Stimulated activated CD4-positive, alpha-beta T cell treated with anti-CD3 and anti-CD28 coated beads, Interleukin-12 subunit alpha, Interleukin-12 subunit beta, amount 100 ng/mL, for 24 hours (primary cell): ENCODE results near the gene GNB1L.

Experiments used
- DNase-seq, 2 experiments: peaks; one replicate each; pipeline ENCODE4 v3.0.0-alpha.2; 2020; ENCODE audit warnings: low read depth in 2 of 2

The GNB1L gene

DNA sequence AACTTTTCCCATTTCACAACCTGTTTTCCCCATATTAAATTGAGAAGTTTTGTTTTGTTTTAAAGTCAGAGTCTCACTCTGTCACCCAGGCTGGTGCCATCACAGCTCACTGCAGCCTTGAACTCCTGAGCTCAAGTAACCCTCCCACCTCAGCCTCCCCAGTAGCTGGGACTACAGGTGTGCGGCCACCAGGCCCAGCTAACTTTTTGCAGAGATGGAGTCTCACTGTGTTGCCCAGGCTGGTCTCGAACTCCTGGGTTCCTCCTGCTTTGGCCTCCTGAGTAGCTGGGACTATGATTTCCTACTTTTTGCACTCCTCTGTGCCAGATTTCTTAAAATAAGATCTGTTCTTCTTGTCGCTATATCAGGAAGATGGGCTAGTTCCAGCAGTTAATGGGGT, 44.9 kb downstream of the GNB1L start:
- no peak for DNase-seq

DNA sequence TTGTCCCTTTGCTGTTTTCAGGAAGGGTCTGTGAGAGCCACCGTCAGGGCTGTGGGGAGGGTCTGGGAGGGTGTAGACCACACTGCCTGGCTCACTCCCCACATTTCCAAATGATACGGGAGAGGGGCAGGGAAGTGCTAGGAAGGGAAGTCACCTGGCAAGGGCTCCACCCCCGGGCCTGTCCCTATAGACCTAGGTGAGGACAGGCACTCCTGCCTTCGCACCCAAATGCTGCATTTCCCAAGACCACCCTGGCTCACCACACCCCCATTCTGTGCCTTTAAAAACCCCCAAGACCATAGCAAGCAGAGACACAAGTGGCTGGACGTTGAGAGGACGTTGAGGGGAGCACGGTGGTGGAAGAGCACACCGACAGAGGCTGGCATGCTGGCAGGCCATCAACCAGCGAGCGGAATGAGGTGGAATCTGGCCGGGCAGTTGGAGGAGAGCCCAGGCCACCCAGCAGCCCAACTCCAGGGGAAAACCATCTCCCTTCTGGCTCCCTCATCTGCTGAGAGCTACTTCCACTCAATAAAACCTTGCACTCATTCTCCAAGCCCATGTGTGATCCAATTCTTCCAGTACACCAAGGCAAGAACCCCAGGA, 45.7 kb downstream of the GNB1L start:
- DNase-seq = no peak

- no peak for DNase-seq
Observed at GRCh38 chr22:19807914-19808872, 46.5 kb downstream of the GNB1L start.

- DNase-seq = no peak
Observed at GRCh38 chr22:19807161-19807913, 47.3 kb downstream of the GNB1L start.

DNA sequence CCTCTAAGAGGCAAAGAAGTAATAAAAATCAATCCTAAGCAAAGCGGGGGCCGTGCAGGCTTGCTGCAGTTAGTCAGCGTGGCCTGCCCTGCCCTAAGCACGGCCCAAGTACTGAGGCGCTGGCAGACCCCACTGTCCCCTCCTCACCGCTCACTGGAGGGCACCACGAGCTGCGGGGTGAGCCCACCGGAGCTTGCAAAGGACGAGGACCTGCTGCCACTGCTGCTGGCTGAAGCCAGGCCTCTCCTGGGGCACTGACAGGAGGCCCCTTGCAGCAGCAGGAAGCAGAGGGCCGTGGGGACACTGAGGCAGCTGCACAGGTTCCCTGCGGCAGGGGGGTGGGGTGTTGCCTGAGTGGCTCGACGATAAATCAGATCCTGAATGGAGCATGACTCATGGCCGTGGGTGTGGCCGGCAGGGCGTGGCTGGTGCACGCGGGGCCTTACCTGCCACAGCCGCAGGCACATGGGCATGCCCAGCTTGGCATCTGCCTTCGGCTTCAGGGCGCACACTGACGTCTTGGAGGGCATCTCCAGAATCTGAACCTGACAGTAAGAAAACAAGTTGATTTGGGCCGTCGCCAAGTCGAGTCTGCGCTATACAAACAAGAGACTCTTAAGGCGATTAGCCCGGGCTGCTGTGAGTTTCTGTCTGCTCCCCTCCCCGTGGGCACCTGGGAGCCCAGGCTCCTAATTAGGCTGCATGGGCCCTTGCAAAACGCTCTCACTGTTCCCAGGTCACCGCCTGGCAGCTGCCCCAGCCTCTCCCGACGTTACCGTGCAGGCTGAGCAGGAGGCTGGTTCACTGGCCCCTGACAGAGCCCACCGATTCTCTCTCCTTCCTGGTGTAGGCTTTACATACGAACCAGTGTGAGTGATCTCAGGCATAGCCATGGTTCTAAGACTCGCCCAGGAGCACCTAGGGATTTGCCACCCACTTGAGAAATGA, 48.2 kb downstream of the GNB1L start:
- no peak for DNase-seq

DNA sequence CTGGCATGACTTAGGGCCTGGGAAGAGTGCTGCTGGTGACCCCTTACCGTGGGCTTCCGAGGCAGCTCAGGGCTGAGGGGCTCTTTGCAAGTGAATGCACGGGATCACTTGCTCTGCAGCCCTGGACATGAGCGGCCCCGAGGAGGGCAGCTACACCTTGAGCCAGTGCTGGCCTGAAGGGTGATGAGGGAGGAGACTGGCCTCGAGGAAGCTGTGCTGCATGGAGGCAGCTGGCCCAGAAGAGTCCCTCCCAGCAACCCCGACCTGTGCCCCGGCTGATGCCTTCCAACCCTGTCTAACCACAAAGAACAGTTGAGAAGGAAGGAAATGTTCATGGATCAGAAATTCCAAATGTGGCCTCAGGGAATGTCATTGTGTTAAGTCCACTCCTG, 48.9 kb downstream of the GNB1L start:
- no peak for DNase-seq

DNA sequence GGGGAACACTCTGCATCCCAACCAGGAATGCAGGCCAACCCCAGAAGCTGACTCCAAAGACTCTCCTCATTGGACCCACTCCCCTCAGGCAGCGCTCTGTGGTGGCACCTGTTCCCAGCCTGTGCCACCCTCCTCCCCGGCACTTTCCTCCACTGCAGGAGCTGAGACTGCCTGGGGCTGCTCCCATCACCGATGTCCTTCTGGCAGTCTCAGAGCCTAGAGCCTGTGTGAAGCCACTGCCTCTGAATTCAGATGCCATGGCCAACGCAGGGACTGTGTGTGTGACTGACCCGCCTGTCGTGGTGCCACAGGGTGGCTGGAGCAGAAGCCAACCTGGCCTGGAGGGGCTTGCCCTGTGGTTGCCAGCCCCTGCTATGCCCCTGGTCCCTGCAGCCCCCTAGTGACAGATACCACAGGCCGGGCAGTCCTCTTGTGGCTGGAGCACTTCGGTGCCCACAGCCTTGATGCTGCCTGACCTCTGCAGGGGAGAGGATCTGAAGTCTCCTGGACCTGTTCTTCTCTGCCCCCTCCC, 50.9 kb downstream of the GNB1L start:
- DNase-seq = no peak

DNA sequence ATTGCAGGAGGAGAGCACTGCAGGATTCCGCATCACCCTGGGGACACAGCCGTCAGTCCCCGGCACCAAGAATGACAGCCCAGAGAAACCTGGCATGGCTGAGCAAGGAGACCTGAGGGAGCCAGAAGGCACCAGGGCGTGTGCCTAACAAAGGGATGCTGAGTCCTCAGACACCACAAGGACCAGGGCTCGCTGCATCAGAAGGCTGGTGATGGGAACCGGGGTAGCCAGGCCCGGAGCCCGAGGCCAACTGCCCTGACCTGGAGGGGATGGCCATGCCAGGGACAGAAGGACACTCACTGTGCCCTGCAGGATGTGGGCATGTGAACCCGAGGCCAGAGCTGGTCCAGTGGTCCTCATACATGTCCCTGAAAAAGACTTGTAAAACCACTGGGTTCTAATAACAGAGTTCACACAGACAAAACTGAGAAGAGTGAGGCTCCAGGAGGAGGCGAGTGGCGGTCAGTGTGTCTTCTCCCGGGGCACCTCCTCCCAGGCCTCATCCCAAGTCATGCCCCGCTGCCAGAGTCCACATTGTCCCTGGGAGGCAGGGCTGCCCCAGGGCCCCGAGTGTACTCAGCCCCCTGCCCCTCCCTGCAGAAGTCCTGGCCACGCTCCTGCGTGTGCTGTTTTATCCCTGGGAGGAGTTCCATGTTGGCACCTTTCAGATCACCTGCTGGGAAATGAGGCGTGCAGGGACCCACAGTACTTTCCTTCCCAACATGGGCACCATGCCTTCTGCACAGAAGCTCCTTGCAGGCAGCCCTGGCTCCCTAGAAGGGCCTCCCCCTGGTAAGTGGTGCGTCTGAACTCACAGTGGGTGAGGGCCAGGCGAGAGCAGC, 51.6 kb downstream of the GNB1L start:
- DNase-seq = no peak

DNA sequence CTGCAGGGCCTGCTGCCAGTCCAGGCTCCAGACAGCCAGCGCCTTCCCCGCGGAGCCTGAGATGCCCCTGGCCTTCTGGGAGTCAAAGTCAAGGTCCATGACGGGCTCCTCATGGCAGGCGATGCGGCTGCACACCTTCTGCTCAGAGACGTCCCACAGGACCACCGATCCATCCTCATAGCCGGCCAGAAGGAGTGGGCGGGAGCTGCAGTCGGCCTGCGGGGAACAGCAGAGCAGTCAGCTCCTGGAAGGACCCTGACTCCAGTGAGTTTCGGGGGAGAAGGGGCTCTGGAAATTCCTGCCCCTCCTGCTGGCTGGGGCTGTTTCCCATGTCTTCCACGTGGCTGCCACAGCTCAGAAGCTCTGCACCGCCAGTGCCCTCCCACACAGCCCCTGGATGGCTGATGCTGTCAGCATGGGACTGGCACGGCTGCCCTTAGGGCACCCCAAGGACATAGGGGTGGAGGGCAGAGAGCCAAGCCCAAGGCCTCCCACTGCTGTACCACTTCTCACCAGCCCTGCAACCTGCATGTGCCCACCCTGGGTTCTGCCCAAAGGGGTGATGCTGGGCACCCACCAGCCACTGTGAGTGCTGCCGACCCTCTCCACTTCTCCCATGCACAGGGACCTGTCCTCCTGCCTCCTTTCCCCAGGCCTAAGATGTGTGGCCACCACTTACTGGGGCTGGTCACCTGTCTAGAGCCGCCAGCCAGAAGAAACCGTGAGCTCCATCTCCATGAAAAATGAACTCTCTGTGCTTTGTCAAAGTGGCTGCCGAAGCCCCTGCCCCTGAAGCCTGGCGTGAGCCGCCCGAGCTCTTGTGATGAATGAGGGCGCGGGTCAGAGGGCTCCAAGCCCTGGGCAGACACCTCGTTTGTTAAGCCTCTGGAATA, 52.4 kb downstream of the GNB1L start:
- no peak for DNase-seq

DNA sequence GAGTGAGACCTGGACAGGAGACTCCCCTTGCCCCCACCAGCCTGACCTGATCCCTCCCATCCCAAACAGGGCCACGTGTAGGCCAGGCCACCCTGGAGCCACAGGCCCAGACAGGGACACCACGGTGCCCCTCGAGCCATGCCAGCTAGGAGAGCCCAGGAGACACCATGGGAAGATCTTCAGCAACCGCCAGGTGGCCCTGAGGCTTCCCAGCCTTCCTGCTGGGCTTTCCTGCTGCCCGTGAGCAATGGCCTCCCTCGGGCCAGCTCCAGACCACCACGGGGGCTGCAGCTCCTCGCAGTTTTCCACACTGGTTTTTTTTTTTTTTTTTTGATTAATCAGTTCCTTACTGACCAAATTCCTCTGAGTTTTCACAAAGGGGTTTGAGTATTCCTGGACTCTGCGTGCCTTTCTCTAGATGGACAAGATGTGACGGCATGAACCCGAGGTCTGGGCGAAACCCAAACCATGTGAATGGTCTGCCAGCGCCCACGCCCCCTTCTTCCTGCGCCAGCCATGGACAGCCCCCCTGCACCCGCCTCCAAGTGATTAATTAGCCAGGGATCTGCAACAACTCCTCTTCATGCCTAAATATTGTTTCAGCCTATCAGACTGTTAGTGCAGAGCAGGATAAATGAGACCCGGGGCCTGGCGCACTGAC, 53.2 kb downstream of the GNB1L start:
- no peak for DNase-seq

DNA sequence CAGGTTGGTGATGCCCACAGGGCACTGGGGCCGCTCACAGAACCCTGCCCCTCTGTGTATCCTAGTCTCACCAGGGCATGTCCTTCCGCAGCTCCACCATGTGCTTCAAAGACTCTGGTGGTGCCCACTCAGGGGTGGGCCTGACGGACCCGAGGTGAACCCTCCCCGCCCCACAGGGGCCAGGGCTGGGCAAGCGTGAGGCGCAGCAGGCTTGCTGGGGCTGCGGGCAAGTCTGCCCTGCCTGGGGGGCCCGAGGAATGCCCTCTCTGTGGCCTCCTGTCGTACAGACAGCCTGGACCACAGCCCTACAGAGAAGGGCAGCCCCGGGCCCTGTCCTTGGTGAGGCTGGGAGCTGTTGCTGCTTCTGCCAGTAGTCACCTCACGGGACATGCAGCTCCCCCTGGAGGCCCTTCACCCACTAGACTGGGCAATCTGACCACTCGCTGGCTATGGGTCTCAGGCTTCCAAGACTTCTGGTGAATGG, 53.9 kb downstream of the GNB1L start:
- DNase-seq = no peak

DNA sequence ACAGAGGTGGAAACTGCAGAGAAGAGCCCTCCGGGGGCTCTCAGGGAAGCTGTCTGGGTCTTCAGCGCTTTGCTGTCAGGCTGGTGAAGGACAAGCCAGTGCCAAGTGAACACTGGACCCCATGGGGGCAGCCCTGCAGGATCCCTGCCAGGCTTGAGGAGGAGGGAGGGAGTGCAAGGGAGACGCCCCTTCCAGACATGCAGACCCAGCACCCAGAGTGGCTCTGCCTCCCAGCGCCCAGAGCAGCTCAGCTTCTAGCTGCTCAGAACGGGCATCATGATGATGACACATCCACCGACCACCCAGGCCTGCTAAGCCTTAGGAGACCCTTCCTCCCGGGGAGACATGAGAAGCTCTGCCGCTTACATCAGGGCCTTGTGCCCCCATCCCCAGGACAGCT, 54.4 kb downstream of the GNB1L start:
- DNase-seq = no peak

DNA sequence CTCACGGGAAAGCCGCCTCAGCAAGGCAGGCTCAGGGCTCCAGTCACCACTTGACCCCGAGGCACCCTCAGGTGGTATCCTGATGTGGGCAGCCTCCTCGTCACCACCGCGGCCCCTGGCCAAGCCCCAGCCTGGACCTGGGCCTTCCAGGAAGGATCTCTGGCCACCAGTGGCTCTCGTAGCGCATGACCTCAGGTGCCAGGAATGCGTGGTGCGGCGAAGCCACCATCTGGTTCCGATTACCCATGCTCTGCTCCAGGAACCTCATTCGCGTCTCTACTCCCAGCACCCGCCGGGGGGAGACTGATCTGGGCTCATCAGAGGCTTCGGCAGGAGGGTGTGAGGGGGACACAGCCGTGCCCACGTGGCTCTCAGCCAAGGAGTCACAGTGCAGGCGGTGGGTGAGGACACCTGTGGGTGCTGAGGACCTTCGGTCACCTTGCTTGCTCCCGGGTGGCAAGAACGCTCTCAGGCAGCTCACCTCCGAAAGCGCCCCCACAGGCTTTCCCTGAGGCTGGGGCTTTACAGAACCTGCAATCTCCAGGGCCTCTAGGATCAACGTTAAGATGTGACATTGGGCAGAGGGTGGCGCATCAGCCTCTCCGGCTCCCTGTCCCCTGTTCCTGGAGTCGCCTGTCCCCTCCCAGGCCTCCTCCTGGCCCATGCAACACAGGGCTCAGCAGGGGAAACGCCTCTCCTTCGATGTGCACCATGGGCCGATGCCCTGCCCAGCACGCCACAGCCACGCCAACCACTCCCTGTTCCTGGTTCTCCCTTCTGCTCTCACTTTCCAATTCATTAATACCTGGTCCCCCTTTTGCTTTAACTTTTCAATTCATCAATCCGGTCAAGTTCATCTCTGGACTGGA, 55.1 kb downstream of the GNB1L start:
- no peak for DNase-seq

DNA sequence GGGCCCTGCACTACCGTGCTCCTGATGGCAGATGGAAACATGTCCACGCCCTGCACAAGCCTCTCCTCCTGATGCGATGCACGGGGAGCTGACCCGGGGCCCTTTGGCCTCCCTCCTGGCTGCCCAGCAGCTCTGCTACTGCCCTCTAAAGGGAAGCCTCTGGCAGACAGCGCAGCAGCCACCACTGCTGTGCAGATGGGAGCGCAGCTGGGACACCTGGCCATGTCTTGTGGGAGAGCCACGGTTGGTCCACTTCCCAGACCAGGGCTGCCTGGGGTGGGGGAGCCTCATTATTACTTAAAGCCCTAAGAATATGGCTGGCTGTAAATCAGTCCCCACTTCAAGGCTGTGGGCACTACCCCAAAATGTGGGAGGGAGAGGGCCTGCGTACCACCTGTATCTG, 55.8 kb downstream of the GNB1L start:
- DNase-seq = no peak

DNA sequence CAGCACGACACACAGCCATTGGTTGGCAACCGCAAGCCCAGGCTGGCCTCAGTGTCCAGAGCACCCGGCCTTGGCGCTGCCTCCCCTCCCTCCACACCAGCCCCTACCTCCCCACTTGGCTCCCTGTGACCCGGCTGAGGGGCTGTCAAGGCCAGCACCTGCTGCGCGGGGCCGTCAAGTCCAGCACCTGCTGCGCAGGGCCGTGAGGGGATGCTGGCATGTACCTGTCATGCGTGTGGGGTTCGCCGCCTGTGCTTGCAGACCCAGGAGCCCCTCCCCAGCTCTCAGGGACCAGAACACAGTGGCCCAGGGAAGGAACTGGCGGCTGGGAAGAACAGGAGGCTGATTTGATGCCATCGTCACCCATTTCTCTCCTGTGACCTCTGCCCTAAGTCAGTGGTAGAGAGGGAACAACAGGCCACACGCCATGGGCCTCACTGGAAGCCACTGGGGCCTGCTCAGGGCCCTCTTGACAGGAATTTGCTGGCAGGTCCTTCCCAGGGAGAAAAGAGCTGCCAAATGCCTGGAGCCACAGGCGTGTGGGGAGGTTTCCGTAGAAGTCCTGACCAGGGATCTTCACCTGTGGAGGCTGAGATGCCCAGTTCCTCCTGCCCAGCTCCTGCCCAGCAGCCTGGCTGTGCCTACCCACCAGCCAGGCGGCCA, 56.5 kb downstream of the GNB1L start:
- no peak for DNase-seq

GRCh38 chr22:19797086-19798002, 57.3 kb downstream of the GNB1L start:
- DNase-seq = no peak
